Mucosa of descending colon (tissue), 3 donors: ENCODE measurements around the gene BACE1. TPM values are rescaled to one million over a fixed set of nuclear protein-coding genes. Genes with fewer than 3 reads are reported as not detected.

Experiments used
- ATAC-seq: fragments of 200-7000 bp; cut with Tn5 transposase; one replicate; pipeline ENCODE4 v1.9.1; 2020; ENCODE audit warnings: mild to moderate bottlenecking, moderate library complexity
- DNase-seq, 3 donors: peaks; one replicate each; pipeline ENCODE4 v3.0.0-alpha.2; 2020
- H3K36me3 ChIP-seq: fragments of 200-600 bp; one replicate; pipeline ENCODE4 v1.8.0; 2021; ENCODE audit warnings: low read depth, mild to moderate bottlenecking
- H3K4me1 ChIP-seq: fragments of 200-600 bp; one replicate; pipeline ENCODE4 v1.8.0; 2021; ENCODE audit warnings: low read depth, mild to moderate bottlenecking
- H3K4me3 ChIP-seq: fragments of 200-600 bp; one replicate; pipeline ENCODE4 v1.8.0; 2021; ENCODE audit warnings: mild to moderate bottlenecking
- H3K9me3 ChIP-seq: fragments of 200-600 bp; one replicate; pipeline ENCODE4 v1.8.0; 2021; ENCODE audit warnings: mild to moderate bottlenecking
- intact Hi-C, 2 donors: fragments of 100-400 bp; cut with DNase I in 1 of 2; cut with micrococcal nuclease in 1 of 2; formaldehyde crosslinking; loops; one replicate each; pipeline versions ENCODE4 v1.11.0 to v1.11.1; 2022; cut with DNase I, micrococcal nuclease
- total RNA-seq, 3 donors: library from RNA; stranded (reverse); fragmentation: NEBNext Ultra II Directional in 2 of 3; extraction: Animal tissue kit (Norgen Biotek cat#: 25700) in 2 of 3; gene quantifications; one replicate each; pipeline versions ENCODE4 v1.2.1 to v1.2.4, GENCODE V29; 2021 to 2023
- TF ChIP-seq, protein P1 (sequence below): fragments of 200-600 bp; IDR thresholded peaks from one replicate; pipeline ENCODE4 v1.8.0; 2022; ENCODE audit warnings: antibody characterized with exemption, mild to moderate bottlenecking
- donor health status: DM: no; HTN: no; CAD: no; lungs with moderate emphysema.
- donor health status: DM: no; HTN: no; CAD: no.
- donor health status: DM: no; HTN: yes; CAD: no.

BACE1 gene
- total RNA-seq, 3 donors from 2014 or later, result 7.8 to 23.0 (median 10.2) TPM

DNA sequence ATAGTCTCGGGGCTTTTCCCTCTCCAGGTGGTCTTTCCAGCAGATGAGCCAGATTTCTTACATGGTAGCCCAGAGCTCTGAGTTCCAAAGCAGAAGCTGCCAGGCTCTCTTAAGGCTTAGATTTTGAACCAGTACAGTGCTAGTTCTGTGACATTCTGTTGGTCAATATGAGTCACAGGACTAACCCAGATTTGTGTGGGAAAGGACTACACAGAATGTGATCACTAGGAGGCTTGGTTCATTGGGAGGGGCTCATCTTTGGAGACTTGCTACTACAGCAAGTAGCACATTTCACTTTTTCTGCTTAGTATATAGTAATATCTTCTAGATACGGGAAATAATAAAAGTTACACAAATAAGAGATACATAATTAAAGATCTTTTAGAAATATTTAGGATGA is 59.5 kb downstream of the BACE1 start:
- DNase-seq (no peak), ATAC-seq (no peak)
- Histone ChIP-seq H3K9me3 (no peaks in the 10 kb centered on the region), H3K36me3 (no peaks in the 10 kb centered on the region), H3K4me1 (no peaks in the 10 kb centered on the region), H3K4me3 (no peak overlapping the region)
- intact Hi-C loops, result no loop called here
- TF ChIP-seq, protein P1, sequence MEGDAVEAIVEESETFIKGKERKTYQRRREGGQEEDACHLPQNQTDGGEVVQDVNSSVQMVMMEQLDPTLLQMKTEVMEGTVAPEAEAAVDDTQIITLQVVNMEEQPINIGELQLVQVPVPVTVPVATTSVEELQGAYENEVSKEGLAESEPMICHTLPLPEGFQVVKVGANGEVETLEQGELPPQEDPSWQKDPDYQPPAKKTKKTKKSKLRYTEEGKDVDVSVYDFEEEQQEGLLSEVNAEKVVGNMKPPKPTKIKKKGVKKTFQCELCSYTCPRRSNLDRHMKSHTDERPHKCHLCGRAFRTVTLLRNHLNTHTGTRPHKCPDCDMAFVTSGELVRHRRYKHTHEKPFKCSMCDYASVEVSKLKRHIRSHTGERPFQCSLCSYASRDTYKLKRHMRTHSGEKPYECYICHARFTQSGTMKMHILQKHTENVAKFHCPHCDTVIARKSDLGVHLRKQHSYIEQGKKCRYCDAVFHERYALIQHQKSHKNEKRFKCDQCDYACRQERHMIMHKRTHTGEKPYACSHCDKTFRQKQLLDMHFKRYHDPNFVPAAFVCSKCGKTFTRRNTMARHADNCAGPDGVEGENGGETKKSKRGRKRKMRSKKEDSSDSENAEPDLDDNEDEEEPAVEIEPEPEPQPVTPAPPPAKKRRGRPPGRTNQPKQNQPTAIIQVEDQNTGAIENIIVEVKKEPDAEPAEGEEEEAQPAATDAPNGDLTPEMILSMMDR, result no peak

DNA sequence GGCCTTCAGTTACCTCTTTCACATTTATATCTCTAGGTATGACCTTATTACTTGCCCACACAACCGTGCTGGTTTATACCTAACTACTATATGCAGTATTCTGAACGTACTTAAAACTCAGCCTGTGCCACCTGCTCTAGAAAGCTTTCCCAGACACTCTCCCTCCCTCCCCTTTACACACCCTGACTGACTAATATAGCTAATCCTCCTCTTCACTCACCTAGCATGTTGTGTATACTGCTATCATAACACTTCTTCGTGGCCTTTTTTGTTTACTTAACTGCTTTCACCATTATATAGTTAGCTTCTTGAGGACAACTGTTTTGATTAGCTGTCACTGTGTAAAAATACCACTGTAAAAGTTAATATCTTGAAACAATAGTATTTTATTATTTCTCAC is 60.1 kb downstream of the BACE1 start:
- H3K4me3 ChIP-seq, result no peak overlapping the region
- intact Hi-C loops, result no loop called here
- no peaks in the 10 kb centered on the region for H3K4me1 ChIP-seq
- no peaks in the 10 kb centered on the region for H3K36me3 ChIP-seq
- ATAC-seq (no peak), DNase-seq (no peak)
- TF ChIP-seq, protein P1, result no peak
- no peaks in the 10 kb centered on the region for H3K9me3 ChIP-seq

DNA sequence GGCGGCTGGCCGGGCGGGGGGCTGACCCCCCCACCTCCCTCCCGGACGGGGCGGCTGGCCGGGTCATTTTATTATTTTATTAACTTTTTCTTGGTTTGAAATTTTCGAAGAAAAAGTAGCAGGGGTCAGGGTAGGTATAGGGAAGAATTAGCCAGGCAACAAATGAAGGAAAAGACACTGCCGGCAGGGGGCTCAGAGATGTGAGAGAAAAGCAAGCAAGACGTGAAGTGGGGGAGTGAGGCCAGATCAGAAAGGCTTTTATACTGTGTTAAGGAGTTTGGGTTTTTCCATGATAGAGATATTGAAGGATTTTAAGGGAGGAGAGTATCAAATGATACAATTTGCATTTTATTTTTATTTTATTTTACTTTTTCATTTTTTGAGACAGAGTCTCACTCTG is 64.5 kb downstream of the BACE1 start:
- DNase-seq (no peak), ATAC-seq (no peak)
- intact Hi-C loops, result no loop called here
- Histone ChIP-seq H3K4me1 (no peaks in the 10 kb centered on the region), H3K4me3 (no peak overlapping the region), H3K9me3 (no peaks in the 10 kb centered on the region), H3K36me3 (no peaks in the 10 kb centered on the region)
- TF ChIP-seq, protein P1, result no peak

DNA sequence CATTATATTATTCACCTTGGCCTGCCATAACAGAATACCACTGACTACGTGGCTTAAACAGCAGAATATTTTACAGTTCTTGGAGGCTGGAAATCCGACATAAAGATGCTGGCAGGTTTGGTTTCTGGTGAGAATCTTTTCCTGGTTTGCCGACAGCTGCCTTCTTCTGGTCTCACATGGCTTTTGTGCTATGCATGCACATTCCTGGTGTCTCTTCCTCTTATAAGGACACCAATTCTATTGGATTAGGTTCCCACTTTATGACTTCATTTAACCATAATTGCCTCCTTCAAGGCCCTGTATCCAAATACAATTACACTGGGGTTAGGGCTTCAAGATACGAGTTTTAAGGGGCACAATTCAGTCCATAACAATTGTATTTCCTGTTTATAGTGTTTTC is 66.5 kb downstream of the BACE1 start:
- intact Hi-C loops, result no loop called here
- TF ChIP-seq, protein P1, result no peak
- ATAC-seq (no peak), DNase-seq (no peak)
- Histone ChIP-seq H3K9me3 (no peaks in the 10 kb centered on the region), H3K4me3 (no peak overlapping the region), H3K36me3 (no peaks in the 10 kb centered on the region), H3K4me1 (no peaks in the 10 kb centered on the region)

DNA sequence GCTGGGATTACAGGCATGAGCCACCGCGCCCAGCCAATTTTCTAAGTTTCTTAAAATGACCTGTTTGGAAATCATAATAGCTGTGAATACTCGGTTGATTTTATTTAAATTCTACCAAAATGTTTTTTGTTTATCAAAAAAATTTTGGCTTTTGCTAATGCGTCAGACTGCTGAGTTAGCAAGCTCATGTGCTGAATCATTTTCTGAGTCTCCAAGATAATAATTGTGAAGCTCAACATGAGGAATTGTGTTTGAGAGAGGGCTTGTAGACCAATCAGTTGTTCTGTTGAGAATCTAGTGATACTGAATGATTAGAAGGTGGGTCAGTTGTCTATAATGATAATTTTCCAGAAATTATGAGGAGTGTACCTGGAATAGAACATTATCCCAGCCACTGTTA is 67.7 kb downstream of the BACE1 start:
- no peak overlapping the region for H3K4me3 ChIP-seq
- no peaks in the 10 kb centered on the region for H3K4me1 ChIP-seq
- ATAC-seq (no peak), DNase-seq (no peak)
- H3K36me3 ChIP-seq, result no peaks in the 10 kb centered on the region
- no peaks in the 10 kb centered on the region for H3K9me3 ChIP-seq
- intact Hi-C loops, result no loop called here
- TF ChIP-seq, protein P1, result no peak

DNA sequence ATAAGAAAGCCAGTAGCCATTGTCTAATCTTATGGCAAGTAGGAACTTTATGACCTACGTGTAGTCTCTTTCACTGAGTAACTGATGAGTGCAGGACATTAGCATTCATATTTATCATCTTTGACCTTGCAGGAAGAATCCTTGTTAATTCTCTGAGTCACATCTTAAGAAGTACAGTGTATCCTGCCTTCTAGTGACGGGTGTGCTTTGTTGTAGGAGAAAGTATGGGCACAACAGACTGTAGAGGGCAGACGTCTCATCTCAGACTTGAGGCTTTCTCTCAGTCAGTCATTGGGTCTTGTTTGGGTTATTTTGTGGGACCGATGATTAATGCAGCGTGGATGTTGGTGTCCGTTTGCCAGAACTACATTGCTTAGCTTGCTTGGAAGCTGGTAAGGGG is 76.8 kb downstream of the BACE1 start:
- no peaks in the 10 kb centered on the region for H3K9me3 ChIP-seq
- DNase-seq (no peak), ATAC-seq (peak; percentile 36)
- peaks cover 2% of the 10 kb centered on the region for H3K4me1 ChIP-seq
- H3K4me3 ChIP-seq, result no peak overlapping the region
- intact Hi-C loops, result no loop called here
- TF ChIP-seq, protein P1, result no peak
- no peaks in the 10 kb centered on the region for H3K36me3 ChIP-seq
